GM21526 (cell line): ENCODE data around the gene ALPK1.
"Not testable (repeated sequence)": the region's sequence is repeated elsewhere in the genome, so short reads cannot be mapped to it uniquely, and the experiment has no call there.

Experiments used
- ATAC-seq: cut with Tn5 transposase; IDR thresholded peaks from one replicate; pipeline ENCODE4 v1.9.1; 2021; ENCODE audit warnings: moderate library complexity; ENCODE audit not compliant: unreplicated experiment, low FRiP score

The ALPK1 gene

GRCh38 chr4:112442226-112442625 lies 145.1 kb downstream of the ALPK1 start:
- not testable (repeated sequence) for ATAC-seq

GRCh38 chr4:112448306-112449132 lies 151.3 kb downstream of the ALPK1 start:
- ATAC-seq = no peak

- ATAC-seq = no peak
Observed at GRCh38 chr4:112449708-112450107, 152.5 kb downstream of the ALPK1 start.

GRCh38 chr4:112451104-112451503 lies 153.9 kb downstream of the ALPK1 start:
- ATAC-seq = no peak

GRCh38 chr4:112451831-112452230 lies 154.7 kb downstream of the ALPK1 start:
- no peak for ATAC-seq

GRCh38 chr4:112453321-112453720 lies 156.2 kb downstream of the ALPK1 start:
- ATAC-seq = no peak

GRCh38 chr4:112472318-112472717 lies 175.1 kb downstream of the ALPK1 start:
- ATAC-seq = no peak

GRCh38 chr4:112473985-112474384 lies 176.8 kb downstream of the ALPK1 start:
- ATAC-seq = no peak

GRCh38 chr4:112485930-112486329 lies 188.8 kb downstream of the ALPK1 start:
- ATAC-seq = no peak

- not testable (repeated sequence) for ATAC-seq
Observed at GRCh38 chr4:112490808-112491207, 193.6 kb downstream of the ALPK1 start.
